ENCODE data around the gene ZNF665.

ZNF665 gene

DNA sequence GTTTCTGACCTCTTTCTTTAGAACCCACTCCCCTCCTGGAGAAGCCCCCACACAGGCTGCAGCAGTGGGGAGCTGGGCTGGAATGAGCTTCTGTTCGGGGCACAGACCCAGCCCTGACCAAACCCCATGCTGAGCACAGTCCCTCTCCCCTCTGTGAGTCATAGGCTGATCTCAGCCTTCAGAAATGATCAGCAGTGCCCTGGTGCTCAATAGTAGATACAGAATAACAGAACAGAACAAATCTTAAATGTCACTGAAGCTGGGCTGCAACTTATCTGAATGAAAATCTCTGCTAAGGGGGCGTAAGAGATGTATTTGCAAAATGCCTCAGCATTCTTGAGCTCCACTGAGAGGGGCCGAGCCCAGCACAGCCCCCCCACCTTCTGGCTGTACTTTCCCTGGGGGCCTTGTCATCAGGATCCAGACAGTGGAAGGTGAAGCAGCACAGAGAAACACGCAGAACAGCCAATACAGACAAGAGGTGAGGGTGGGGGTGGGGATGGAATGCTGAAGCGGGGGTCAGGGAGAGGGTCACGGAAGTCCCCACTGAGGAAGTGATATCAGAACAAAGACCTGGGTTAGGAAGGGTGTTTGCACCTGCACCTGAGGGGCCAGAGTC, 9.9 kb downstream of the ZNF665 start:
- Histone ChIP-seq H3K4me1 (ENCODE audit: insufficient read depth, low read length) (no peaks in the 10 kb centered on the region), H3K27me3 (ENCODE audit: insufficient read depth, low read length) (no peaks in the 10 kb centered on the region), H3K9me3 (ENCODE audit: low read length) (peaks cover 11% of the 10 kb centered on the region), H3K36me3 (ENCODE audit: insufficient read depth, low read length) (peaks cover 10% of the 10 kb centered on the region), H2AFZ (ENCODE audit: low read depth, low read length) (no peak overlapping the region), H3K4me3 (ENCODE audit: low read length) (no peak overlapping the region)

DNA sequence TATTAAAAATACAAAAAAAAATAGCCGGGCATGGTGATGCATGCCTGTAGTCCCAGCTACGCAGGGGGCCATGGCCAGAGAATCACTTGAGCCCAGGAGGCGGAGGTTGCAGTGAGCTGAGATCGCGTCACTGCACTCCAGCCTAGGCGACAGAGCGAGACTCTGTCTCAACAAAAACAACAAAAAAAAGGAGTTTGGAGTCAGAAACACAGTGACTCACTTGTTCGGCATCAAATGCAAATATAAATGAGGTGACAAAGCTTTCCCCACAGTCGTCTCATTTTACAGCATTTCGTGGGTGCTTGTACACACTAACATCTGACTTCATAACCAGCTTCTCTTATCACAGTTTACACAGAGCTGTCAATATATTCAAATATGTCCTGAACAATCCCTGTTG, 11.0 kb downstream of the ZNF665 start:
- no peak overlapping the region for H3K4me3 ChIP-seq (ENCODE audit: low read length)
- no peaks in the 10 kb centered on the region for H3K27me3 ChIP-seq (ENCODE audit: insufficient read depth, low read length)
- no peak overlapping the region for H2AFZ ChIP-seq (ENCODE audit: low read depth, low read length)
- H3K9me3 ChIP-seq (ENCODE audit: low read length) = peaks cover 12% of the 10 kb centered on the region
- H3K36me3 ChIP-seq (ENCODE audit: insufficient read depth, low read length) = peaks cover 10% of the 10 kb centered on the region
- no peaks in the 10 kb centered on the region for H3K4me1 ChIP-seq (ENCODE audit: insufficient read depth, low read length)

DNA sequence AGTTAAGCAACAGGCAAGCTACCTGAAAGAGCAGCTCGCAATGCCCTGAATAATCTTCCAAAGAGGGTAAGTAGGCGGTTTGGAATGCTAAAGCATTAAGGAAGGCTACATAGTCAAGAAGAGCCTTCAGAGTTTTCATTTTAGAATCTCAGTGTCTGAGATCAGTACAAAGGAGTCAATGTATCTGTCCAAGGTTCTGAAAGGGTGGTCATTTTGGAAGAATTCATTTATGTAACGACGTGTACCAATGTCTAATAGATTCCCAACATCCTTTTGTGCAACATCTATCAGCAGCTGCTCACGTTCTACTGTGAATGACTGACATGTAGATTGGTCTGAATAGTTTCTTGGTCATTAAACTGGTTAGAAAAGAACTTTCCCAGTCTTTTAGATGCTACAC, 15.2 kb downstream of the ZNF665 start:
- Histone ChIP-seq H3K36me3 (ENCODE audit: insufficient read depth, low read length) (peaks cover 10% of the 10 kb centered on the region), H2AFZ (ENCODE audit: low read depth, low read length) (no peak overlapping the region), H3K27me3 (ENCODE audit: insufficient read depth, low read length) (no peaks in the 10 kb centered on the region), H3K9me3 (ENCODE audit: low read length) (peaks cover 14% of the 10 kb centered on the region), H3K4me3 (ENCODE audit: low read length) (no peak overlapping the region), H3K4me1 (ENCODE audit: insufficient read depth, low read length) (no peaks in the 10 kb centered on the region)

DNA sequence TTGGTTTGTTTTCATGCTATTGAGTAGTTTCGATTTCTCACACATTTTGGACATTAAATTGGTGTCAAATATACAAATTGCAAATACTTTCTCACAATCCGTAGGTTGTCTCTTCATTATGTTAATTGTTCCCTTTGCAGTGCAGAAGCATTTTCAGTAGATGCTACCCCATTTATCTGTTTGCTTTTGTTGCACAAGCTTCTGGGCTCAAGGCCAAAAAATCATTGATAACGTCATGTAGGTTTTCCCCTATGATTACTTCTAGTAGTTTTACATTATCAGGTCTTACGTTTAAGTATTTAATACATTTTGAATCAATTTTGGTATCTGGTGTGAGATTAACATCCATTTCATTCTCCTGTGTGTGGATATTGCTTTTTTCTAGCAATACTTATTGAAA, 20.3 kb downstream of the ZNF665 start:
- no peaks in the 10 kb centered on the region for H3K27me3 ChIP-seq (ENCODE audit: insufficient read depth, low read length)
- no peak overlapping the region for H2AFZ ChIP-seq (ENCODE audit: low read depth, low read length)

DNA sequence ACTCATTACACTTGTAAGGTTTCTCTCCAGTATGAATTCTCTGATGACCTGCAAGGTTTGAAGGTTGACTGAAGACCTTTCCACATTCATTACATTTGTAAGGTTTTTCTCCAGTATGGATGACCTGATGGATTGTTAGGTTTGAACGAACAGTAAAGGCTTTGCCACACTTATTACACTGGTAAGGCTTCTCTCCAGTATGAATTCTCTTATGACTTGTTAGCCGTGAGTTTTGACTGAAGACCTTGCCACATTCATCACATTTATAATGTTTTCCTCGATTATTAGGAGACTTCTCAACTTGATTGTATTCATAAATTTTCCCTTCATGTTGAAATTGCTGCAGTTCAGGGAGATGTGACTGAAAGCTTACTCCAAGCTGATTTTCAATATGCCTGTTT, 27.5 kb downstream of the ZNF665 start:
- Histone ChIP-seq H3K4me1 (ENCODE audit: insufficient read depth, low read length) (no peaks in the 10 kb centered on the region), H3K36me3 (ENCODE audit: insufficient read depth, low read length) (peaks cover 15% of the 10 kb centered on the region), H3K27me3 (ENCODE audit: insufficient read depth, low read length) (no peaks in the 10 kb centered on the region), H3K4me3 (ENCODE audit: low read length) (no peak overlapping the region), H2AFZ (ENCODE audit: low read depth, low read length) (no peak overlapping the region), H3K9me3 (ENCODE audit: low read length) (peaks cover 24% of the 10 kb centered on the region)

More for the DNA sequence above, 20.3 kb downstream of the ZNF665 start:
- H3K4me3 ChIP-seq (ENCODE audit: low read length) = no peak overlapping the region
- no peaks in the 10 kb centered on the region for H3K36me3 ChIP-seq (ENCODE audit: insufficient read depth, low read length)
- H3K9me3 ChIP-seq (ENCODE audit: low read length) = peaks cover 9% of the 10 kb centered on the region
- no peaks in the 10 kb centered on the region for H3K4me1 ChIP-seq (ENCODE audit: insufficient read depth, low read length)

DNA sequence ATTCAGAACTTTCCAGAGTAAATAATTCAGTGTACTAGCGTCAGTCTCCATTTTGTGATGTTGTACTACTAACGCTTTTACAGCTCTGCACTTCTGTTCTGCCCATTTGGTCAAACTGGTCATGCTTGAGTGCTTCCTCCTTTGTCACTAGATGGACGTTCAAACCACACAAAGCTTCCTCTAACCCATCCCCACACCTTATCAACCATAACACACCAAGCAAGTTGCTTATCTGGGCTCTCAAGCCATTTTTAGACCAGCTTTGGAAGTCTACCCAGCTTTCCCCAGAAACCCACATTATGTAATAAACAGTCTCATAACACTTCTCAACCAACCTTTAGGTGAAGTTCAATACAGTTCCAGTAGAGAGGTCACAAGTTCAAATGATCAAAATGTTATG, 32.0 kb downstream of the ZNF665 start:
- no peak overlapping the region for H3K4me3 ChIP-seq (ENCODE audit: low read length)
- H3K4me1 ChIP-seq (ENCODE audit: insufficient read depth, low read length) = peaks cover 6% of the 10 kb centered on the region
- H2AFZ ChIP-seq (ENCODE audit: low read depth, low read length) = no peak overlapping the region
- H3K36me3 ChIP-seq (ENCODE audit: insufficient read depth, low read length) = peaks cover 15% of the 10 kb centered on the region
- no peaks in the 10 kb centered on the region for H3K27me3 ChIP-seq (ENCODE audit: insufficient read depth, low read length)
- H3K9me3 ChIP-seq (ENCODE audit: low read length) = peaks cover 23% of the 10 kb centered on the region

DNA sequence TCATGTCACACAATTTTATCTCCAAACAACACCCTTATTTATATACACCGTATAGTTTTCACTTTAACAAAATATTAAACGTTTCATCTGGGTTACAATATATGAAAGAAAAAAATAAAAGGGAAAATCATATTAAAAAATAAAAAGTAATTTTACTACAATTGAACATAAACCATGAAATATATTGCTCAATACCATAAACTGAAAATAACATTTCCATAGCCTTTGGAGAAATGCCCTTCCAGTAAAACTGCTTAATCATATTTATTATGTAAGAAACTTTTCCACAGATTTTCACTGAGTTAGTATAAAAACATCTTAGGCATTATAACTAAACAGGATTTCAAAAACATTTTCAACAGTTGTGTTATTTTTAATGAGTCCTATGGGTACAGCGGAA, 32.8 kb downstream of the ZNF665 start:
- Histone ChIP-seq H2AFZ (ENCODE audit: low read depth, low read length) (no peak overlapping the region), H3K4me1 (ENCODE audit: insufficient read depth, low read length) (peaks cover 6% of the 10 kb centered on the region), H3K27me3 (ENCODE audit: insufficient read depth, low read length) (no peaks in the 10 kb centered on the region), H3K4me3 (ENCODE audit: low read length) (no peak overlapping the region), H3K36me3 (ENCODE audit: insufficient read depth, low read length) (peaks cover 12% of the 10 kb centered on the region), H3K9me3 (ENCODE audit: low read length) (peaks cover 18% of the 10 kb centered on the region)

DNA sequence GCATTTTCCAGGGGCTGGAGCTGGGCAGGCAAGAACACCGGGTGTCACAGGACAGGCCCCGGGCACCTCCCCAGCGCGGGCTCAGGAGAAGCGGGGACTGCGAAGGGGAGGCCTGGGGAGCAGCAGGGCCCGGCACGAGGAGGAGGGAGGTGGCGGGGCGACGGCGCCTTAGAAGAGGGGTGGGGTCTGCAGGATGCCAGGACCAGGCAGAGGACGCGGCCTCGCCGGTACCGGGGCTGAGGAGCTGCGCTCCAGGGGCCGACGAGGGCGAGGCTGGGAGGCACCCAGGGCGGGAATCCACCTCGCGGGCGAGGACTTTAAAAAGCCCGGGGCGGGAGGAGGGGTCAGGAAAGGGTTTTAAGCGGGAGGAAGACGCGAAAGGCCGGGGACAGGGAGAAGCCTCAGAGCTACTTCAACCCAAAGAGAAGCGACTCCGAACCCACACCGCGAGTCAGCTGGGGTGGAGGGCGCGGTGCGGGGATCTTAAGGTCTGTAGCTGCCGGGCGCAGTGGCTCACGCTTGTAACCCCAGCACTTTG, 35.0 kb downstream of the ZNF665 start:
- Histone ChIP-seq H3K4me3 (ENCODE audit: low read length) (peak overlapping the region; percentile 83), H3K27me3 (ENCODE audit: insufficient read depth, low read length) (no peaks in the 10 kb centered on the region), H2AFZ (ENCODE audit: low read depth, low read length) (peak overlapping the region; percentile 84), H3K9me3 (ENCODE audit: low read length) (peaks cover 11% of the 10 kb centered on the region), H3K4me1 (ENCODE audit: insufficient read depth, low read length) (peaks cover 6% of the 10 kb centered on the region), H3K36me3 (ENCODE audit: insufficient read depth, low read length) (peaks cover 18% of the 10 kb centered on the region)

DNA sequence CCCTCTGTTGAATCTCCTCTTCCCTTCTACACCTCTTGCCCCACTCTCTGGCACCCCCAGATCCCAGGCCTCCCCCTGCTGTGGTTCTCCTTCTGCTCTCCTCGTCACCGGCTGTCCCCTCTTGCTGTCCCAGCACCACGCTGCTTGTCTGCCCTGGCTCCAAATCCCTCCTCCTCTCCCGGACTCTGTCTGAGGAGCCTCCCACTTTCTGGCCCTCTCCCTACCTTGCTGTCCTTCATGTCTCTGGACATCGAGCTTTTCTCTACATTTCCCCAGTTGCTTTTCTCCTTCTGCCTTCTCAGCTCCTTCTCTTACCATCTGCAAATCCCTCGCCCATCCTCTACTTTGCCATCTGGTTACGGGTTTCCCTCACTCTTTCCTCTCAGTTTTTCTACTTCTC, 35.5 kb downstream of the ZNF665 start:
- H3K36me3 ChIP-seq (ENCODE audit: insufficient read depth, low read length) = peaks cover 20% of the 10 kb centered on the region
- H3K4me3 ChIP-seq (ENCODE audit: low read length) = peak overlapping the region; percentile 83
- no peaks in the 10 kb centered on the region for H3K27me3 ChIP-seq (ENCODE audit: insufficient read depth, low read length)
- H3K4me1 ChIP-seq (ENCODE audit: insufficient read depth, low read length) = peaks cover 6% of the 10 kb centered on the region
- H2AFZ ChIP-seq (ENCODE audit: low read depth, low read length) = peak overlapping the region; percentile 84
- H3K9me3 ChIP-seq (ENCODE audit: low read length) = peaks cover 15% of the 10 kb centered on the region

DNA sequence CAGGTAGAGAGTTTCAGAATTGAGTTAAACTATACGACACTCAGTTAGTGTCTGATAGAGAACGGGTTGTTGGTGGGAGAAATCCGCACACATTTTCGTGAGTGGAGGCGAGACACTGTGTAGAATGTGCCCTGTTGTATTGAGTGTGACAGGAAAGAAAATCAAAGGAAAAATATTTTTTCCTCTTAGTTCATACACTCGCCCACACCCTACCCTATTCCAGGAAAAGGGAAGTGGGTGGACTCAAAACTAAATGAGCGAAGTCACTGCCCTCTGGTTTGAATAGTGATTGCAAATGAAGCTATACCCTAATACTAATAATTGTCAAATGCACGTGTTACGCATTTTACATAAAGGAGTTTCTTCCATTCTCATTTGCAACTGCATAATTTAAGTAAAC, 36.3 kb downstream of the ZNF665 start:
- H3K27me3 ChIP-seq (ENCODE audit: insufficient read depth, low read length) = no peaks in the 10 kb centered on the region
- H3K4me3 ChIP-seq (ENCODE audit: low read length) = no peak overlapping the region
- peaks cover 20% of the 10 kb centered on the region for H3K36me3 ChIP-seq (ENCODE audit: insufficient read depth, low read length)
- H3K4me1 ChIP-seq (ENCODE audit: insufficient read depth, low read length) = peaks cover 6% of the 10 kb centered on the region
- no peak overlapping the region for H2AFZ ChIP-seq (ENCODE audit: low read depth, low read length)
- H3K9me3 ChIP-seq (ENCODE audit: low read length) = peaks cover 18% of the 10 kb centered on the region

DNA sequence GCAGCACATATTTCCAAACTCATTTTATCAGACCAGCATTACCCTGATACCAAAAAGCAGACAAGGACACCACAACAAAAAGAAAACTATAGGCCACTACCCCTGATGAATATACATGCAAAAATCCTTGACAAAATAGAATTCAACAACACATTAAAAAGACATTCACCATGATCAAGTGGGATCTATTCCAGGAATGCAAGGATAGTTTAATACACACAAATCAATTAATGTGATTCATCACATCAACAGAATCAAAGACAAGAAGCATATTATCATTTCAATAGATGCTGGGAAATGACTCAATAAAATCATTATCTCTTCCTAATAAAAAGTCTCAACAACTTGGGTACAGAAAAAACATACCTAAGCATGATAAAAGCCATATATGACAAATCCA, 45.5 kb downstream of the ZNF665 start:
- Histone ChIP-seq H3K4me1 (ENCODE audit: insufficient read depth, low read length) (no peaks in the 10 kb centered on the region), H3K4me3 (ENCODE audit: low read length) (no peak overlapping the region), H2AFZ (ENCODE audit: low read depth, low read length) (no peak overlapping the region), H3K27me3 (ENCODE audit: insufficient read depth, low read length) (no peaks in the 10 kb centered on the region), H3K36me3 (ENCODE audit: insufficient read depth, low read length) (peaks cover 45% of the 10 kb centered on the region), H3K9me3 (ENCODE audit: low read length) (peaks cover 41% of the 10 kb centered on the region)

DNA sequence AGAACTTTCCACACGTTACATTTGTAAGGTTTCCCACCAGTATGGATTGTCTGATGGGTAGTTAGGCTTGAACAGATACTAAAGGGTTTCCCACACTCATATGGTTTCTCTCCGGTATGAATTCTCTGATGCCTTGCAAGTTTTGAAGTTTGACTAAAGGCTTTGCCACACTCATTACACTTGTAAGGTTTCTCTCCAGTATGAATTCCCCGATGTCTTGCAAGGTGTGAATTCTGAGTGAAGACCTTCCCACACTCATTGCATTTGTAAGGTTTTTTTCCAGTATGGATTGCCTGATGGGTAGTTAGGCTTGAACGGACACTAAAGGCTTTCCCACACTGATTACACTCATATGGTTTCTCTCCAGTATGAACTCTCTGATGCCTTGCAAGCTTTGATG, 52.8 kb downstream of the ZNF665 start:
- Histone ChIP-seq H3K4me1 (ENCODE audit: insufficient read depth, low read length) (no peaks in the 10 kb centered on the region), H3K9me3 (ENCODE audit: low read length) (peaks cover 35% of the 10 kb centered on the region), H3K4me3 (ENCODE audit: low read length) (no peak overlapping the region)

DNA sequence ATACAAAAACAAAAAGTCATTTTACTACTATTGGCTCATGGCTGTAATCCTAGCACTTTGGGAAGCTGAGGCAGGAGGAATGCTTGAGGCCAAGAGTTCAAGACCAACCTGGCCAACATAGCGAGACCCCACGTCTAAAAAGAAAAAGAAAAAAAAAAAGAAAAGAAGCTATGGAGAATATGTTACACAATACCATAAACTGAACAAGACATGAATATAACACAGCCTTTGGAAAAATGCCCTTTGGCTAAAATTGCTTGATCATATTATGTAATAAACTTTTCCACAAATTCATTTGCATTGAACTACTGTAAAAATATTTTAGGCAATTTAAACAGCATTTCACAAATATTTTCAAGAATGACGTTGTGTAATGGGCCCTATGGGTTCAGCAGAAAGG, 56.7 kb downstream of the ZNF665 start:
- peaks cover 16% of the 10 kb centered on the region for H3K9me3 ChIP-seq (ENCODE audit: low read length)
- H2AFZ ChIP-seq (ENCODE audit: low read depth, low read length) = no peak overlapping the region
- H3K4me1 ChIP-seq (ENCODE audit: insufficient read depth, low read length) = peaks cover 9% of the 10 kb centered on the region
- H3K4me3 ChIP-seq (ENCODE audit: low read length) = no peak overlapping the region
- H3K36me3 ChIP-seq (ENCODE audit: insufficient read depth, low read length) = peaks cover 19% of the 10 kb centered on the region
- no peaks in the 10 kb centered on the region for H3K27me3 ChIP-seq (ENCODE audit: insufficient read depth, low read length)

More for the DNA sequence above, 52.8 kb downstream of the ZNF665 start:
- no peak overlapping the region for H2AFZ ChIP-seq (ENCODE audit: low read depth, low read length)
- no peaks in the 10 kb centered on the region for H3K27me3 ChIP-seq (ENCODE audit: insufficient read depth, low read length)
- peaks cover 42% of the 10 kb centered on the region for H3K36me3 ChIP-seq (ENCODE audit: insufficient read depth, low read length)
